Embryonic facial prominence (tissue), 1 donor: ENCODE results near the gene OGG1.
"Not testable (repeated sequence)": the region's sequence is repeated elsewhere in the genome, so short reads cannot be mapped to it uniquely, and the experiment has no call there.

Experiments
- DNase-seq: peaks from one replicate; pipeline ENCODE4 v3.0.0-alpha.2; 2016; ENCODE audit errors: extremely low spot score

Gene OGG1

DNA sequence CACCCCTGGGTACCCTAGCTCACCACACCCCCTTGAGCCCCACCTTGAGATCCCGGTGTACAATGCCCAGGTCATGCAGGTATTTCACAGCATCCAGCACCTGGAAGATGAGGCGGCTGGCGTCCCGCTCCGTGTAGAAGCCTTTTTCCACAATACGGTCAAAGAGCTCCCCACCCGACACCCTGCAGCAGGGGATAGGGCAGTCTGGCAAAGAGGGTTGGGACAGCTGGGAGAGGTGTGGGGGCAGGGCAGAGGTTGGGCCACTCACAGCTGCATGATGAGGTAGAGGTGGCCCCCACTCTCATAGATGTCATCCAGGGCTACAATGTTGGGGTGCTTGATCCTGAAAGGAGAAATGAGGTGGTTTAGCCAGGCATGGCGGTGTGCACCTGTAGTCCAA, 13.1 kb downstream of the OGG1 start:
- DNase-seq, result no peak

- no peak for DNase-seq
These were observed 16.1 kb downstream of the OGG1 start for GRCh38 chr3:9765865-9766264.

DNA sequence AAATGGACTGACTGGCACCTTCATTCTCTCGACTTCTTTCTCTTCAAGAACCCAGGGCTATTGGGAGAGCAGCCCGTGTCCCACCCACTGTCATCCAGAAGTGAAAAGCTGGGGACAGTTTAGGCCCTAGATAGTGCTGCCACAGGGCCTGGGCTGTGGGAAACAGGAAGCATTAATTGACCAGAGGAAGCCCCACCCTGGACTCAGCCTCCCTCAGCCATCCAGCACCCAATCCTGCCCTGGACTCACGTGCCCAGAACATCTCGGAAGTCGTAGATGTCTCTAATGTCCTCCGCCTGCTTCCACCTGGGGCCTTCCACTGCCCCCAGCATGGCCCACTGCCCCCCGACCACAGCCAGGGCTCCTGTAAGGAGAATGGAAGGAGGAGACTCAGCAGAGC, 17.7 kb downstream of the OGG1 start:
- DNase-seq, result no peak

- no peak for DNase-seq
These were observed 18.5 kb downstream of the OGG1 start for GRCh38 chr3:9768141-9768775.

DNA sequence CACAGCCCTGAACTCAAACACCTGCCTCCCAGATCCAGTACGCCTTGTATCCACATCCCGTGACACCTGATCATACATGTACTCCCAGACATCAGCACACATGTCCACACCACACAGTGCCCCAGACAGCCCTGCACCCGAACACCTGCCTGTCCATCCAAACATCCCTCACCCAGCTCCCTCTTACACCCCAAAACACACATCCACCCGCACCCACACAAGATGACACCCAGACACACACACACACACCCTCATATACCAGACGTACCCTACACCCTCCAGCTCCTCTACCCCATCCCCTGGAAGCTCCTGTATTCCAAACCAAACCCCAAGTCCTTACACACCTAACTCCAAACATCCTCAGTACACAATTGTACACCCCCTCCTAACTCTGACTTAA, 19.3 kb downstream of the OGG1 start:
- DNase-seq, result no peak

DNA sequence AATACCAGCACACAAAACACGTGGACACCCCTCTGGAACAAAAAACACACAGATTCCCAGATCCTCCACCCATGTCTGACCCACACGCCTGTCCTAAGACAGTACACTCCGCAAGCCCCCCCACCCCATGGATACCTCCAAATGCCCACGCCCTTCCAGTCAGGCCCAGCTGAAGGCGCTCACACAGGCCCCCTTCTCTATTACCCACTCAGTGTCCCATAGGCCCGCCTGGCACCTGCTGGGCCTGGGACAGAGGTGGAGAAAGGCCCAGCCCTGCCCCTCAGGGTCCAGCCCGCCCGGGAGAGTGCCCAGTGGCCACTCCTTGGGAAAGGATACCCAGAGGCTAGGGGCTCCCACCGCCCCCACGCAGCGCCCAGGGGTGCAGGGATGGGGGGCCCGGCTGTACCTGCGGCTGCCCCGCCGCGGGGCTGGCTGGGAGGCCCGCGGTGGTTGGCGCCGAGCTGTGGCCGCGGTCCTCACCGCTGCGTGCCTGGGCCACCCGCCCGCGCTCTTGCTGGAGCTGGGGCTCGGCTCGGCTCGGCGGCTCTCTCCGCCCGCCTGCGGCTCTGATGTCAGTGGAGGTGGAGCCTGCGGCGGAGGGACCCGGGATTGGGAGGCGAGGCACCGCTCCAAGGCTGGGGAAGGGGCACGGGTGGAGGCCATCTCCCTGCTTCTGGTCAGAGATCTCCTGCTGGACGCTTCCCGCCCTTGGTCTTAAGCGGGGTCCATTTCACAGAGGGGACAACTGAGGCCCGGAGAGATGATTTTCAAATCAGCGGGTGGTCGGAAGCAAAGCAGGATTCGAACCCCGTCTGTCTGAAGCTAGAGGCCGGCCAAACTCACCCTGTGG, 19.9 kb downstream of the OGG1 start, which contains the start of gene CAMK1:
CAMK1 (minus strand) TSS at position 522 of the 850 bp plus-strand sequence. CDS start 2,198 bp downstream, outside the sequence.
- peak; percentile 48 for DNase-seq

- no peak for DNase-seq
These were observed 20.6 kb downstream of the OGG1 start for GRCh38 chr3:9770276-9770812.

DNA sequence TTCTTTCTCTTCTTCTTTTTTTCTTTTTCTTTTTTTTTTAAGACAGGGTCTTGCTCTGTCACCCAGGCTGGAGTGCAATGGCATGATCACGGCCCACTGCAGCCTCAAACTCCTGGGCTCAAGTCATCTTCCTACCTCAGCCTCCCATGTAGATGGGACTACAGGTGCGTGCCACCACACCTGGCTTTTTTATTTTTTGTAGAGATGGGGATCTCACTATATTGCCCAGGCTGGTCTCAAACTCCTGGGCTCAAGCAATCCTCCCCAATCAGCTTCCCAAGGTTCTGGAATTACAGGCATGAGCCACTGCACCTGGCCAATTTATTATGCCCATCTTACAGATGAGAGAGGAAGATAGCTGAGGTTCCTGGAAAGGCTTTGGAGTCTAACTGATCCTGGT, 21.3 kb downstream of the OGG1 start:
- DNase-seq, result not testable (repeated sequence)

GRCh38 chr3:9776896-9777693, 27.3 kb downstream of the OGG1 start:
- no peak for DNase-seq

DNA sequence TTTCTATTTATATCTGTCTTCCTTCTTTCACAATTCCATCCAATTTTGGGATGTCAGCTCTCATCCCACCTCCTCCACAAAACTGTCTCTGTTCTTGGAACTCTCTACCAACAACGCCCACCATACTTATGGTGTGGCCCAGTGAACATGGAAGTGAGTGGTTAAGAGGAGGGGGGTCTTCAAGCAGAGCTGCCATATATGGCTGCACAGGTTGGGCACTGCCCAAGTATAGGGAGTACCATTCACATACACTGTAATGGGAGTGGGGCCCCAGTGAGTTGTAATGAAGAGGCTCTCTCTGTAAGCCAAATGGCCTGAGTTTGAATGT, 27.9 kb downstream of the OGG1 start:
- no peak for DNase-seq

DNA sequence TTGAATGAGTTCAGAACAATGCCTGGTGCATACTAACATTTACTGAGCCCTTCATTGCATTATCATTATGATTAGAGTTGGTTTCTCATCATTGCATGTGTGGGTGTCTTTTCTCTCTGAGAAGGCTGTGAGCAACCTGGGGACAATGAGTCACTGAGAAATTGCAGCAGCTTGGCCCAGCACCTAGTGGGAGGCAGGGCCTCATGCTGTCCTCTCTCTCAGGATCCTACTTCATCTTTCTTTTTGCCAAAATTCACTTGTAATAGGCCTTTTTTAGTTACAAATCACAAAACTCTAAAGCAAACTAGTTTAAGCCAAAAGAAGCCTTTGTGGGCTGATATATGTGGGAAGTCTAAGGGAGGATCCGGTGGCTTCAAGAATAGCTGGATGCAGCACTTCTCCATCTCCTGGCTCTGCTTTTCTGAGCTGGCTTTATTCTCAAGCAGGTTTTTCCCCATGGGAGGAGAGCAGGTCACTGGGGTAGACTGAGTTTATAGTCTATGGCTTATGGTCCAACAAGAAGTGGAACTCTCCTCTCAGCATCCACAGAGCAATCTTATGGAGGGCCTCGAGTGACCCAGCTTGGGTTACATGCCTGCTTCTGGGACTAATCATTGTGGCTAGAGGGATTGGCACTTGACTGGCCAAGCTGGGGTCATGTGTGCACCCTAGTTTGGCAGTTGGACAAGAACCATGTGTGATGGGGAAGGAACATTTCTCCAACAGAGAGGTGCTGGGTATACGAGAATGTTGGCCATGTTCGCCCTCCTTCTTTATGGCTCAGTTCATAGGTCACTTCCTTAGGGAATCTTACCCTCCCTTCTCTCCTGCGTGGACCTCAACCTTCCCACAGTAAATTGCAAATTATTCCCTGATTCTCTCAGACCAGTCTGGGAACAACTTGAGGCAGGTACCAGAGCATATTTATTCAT, 28.7 kb downstream of the OGG1 start:
- DNase-seq, result no peak

DNA sequence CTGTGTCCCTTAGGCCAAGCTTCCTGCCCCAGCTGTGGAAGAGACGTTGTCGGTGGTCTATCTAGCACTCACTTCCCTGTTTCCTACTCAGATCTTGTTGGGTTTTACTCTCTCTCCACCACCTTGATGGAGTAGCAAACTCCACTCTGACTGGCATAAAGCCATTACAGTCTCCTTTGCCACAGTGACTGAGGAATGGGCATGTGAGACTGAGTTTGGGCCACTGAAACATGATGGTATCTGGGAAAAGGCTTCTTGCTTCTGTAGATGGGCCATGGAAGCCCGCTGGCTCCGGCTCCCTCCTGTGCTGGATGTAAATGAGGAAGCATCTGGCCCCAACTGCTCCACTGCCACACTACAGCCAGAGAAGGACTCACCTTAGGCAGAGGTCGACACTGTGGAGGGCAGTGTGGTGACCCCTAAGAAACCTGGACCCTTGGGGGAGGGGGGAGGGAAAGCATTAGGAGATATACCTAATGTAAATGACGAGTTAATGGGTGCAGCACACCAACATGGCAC, 29.4 kb downstream of the OGG1 start:
- no peak for DNase-seq

DNA sequence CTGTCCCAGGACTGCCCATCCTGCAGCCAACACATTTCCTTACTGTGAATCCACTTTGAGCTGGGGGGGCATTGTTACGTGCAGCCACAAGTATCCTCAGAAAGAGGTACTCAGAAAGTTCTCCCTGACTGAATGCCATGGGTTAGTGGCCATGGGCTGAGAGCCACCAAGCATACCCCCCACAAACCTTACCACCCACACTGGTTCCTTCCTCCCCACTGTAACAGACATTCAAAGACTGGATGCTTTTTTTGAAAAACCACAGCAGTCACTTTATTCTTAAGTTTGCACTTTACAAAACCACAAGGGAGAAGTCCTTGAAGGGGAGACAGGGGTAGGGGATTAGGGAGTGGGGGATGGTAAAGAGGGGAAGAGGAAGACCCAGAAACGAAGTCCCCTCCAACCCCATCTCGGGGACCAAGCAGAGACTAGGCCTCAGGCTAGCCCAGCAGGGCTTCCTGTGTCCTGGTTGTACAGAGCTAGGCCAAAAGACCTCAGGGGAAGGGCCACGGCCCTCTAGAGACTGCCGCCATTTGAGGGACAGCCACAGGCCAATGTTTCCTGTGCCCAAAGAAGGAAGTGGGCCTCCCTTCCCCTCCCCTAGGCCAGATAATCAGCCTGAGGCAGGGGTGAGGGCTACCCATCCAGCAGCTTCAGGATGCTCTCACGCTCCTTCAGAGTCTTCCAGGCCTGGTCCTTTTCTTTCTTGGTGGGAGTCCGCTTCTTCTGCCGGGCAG, 30.1 kb downstream of the OGG1 start:
- no peak for DNase-seq

GRCh38 chr3:9780458-9780812, 30.7 kb downstream of the OGG1 start:
- no peak for DNase-seq

DNA sequence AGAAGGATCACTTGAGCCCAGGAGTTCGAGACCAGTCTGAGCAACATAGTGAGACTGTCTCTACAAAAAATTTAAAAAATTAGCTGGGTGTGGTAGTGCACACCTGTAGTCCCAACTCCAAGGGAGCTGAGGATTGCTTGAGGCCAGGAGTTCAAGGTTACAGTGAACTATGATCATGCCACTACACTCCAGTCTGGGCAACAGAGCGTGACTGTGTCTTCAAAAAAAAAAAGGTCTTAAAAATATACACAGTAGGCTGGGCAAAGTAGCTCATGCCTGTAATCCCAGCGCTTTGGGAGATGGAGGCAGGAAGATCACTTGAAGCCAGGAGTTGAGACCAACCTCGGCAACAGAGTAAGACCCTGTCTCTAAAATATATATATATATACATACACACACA, 31.2 kb downstream of the OGG1 start:
- DNase-seq, result no peak

GRCh38 chr3:9781551-9781950, 31.8 kb downstream of the OGG1 start:
- DNase-seq, result no peak

GRCh38 chr3:9781978-9782603, 32.3 kb downstream of the OGG1 start:
- no peak for DNase-seq

GRCh38 chr3:9782770-9783169, 33.0 kb downstream of the OGG1 start:
- DNase-seq, result no peak

DNA sequence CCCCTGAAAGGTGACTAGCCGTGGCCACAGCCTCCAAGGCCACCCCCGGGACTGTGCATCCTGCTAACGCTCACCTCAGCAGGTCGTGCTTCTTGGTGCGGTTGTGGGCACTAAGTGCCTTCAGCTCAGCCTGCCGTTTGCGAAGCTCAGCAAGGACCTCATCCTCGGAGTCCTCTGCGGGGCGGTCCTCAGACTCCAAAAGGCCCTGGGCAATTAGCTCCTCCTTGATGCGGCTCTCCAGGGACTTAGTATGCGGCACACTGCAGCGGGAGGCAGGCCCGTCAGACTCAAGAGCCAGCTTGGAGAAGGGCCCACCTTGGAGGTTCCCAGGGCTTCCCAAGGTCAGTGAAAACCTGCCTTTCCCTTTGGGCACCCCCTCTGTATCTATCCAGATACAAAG, 34.2 kb downstream of the OGG1 start:
- no peak for DNase-seq

GRCh38 chr3:9784965-9785364, 35.2 kb downstream of the OGG1 start:
- no peak for DNase-seq
